AG09309 (cell line): Measurements from ENCODE around the gene CDK14.

Source experiments
- DNase-seq: peaks from one replicate; pipeline ENCODE4 v3.0.0-alpha.2; 2010; ENCODE audit warnings: low read depth
- H3K4me3 ChIP-seq: 2 replicates; pipeline ENCODE4 v1.5.1; 2011; ENCODE audit warnings: mild to moderate bottlenecking, low read depth, low read length, moderate library complexity; ENCODE audit not compliant: control insufficient read depth
- CTCF ChIP-seq: IDR thresholded peaks from 2 replicates; pipeline ENCODE4 v1.5.1; 2011; ENCODE audit warnings: mild to moderate bottlenecking, low read depth, low read length, inconsistent platforms; ENCODE audit not compliant: insufficient read depth, control insufficient read depth; ENCODE audit errors: missing control alignments

The CDK14 gene

DNA sequence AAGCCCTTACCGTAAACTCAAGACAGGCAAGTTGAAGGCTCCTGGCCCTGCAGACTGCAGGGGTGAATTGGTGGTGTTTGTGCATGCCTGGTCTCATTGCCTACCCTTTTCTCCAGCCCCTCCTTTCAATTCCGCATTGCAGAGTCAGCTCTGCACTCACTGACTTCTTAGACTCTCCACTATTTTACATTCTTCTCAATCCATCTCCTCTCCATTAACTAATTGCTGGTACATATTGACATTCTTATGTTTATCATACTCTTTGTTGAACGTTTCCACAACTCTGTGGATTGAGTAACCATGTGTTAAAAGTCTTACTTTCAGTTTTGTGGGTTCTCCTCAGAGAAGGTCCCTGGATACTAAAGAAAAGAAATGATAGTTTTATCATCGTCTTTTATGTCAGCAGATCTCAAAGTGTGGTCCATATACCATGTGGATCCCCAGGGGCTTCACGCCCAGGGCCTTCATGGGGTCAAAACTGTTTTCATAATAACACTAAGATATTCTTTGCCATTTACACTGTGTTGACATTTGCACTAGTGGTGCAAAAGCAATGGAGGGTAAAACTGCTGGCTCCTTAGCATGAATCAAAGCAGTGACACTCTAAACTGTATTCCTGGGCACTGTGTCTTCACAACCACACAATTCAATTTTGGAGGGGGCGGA lies 532.7 kb downstream of the CDK14 start:
- no peak overlapping the region for H3K4me3 ChIP-seq
- TF ChIP-seq CTCF: no peak
- no peak for DNase-seq

GRCh38 chr7:91135300-91135699 lies 539.2 kb downstream of the CDK14 start:
- TF ChIP-seq CTCF: no peak
- no peak overlapping the region for H3K4me3 ChIP-seq
- no peak for DNase-seq

- no peak for TF ChIP-seq CTCF
- DNase-seq: no peak
- no peak overlapping the region for H3K4me3 ChIP-seq
These were observed 539.7 kb downstream of the CDK14 start for GRCh38 chr7:91135703-91136430.

DNA sequence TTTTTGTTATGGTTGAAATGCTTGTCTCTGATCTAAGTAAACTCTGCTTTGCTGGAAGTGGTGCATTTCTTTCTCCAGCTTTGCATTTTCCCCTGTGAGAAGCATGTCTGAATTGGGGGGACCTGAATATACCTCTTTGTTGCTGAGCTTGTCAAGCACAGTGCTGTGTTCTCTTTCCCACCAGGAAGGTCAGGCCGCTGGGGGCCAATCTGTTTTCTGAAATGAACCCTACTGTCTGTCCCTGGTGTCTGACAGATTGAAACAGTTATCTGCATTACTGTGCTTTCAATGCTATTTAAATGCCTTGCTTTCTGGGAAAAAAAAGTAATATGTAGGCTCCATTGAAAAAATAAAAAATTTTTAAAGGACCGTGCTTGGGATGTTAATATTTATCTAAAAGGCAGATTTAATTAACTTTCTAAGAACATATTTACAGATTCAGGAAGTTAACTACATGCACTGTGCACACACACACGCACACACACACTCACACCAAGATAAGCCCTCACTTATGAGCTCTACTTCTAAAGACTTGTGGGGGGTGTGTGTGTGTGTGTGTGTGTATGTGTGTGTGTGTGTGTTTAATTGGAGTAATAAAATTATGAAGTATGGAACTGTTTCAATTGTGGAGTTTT lies 541.1 kb downstream of the CDK14 start:
- no peak for DNase-seq
- no peak overlapping the region for H3K4me3 ChIP-seq
- no peak for TF ChIP-seq CTCF

DNA sequence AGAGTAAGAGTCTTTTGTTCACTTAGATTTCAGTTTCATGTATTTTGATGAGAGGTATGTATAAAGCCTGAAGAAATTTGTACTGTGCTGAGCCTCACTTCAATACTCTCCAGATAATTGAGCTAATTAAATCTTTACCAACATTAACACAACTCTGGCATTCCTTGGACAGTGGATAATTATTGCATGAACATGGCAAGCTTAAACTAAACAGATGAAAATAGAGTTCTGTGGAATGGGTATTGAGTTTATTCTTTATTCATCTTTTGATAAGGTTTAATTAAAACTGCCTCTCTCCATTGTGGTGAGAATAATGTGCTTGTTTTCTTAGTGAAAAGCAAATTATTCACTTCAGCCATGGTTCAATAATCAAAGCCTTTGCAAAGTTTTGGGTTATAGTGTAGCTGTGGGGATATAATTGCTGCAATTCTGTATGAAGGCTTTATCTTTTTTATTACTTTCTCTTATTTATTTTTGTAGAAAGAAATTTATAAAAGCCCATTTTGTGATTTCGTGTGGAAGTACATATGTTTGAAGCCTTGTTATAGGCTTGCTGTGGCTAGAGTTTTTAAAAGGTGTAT lies 541.8 kb downstream of the CDK14 start:
- no peak for DNase-seq
- no peak overlapping the region for H3K4me3 ChIP-seq
- TF ChIP-seq CTCF: no peak

DNA sequence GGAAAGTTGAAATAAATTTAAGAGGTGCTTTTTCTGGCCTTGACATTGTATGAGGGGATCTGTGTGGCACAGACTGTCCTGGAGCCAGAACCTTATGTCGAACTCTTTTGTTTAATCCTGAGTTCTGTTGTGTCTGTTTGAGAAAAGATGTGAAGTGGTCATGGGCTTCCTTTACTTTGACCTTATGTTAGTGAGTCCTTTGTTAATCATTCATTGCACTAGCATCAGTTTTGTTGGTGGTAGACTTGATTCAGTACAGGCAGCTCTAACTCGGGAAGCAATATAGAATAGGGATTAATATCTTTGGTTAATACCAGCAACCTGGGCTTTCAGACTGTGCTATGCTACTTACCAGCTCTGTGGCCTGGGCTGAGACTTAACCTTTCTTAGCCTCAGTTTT lies 544.2 kb downstream of the CDK14 start:
- DNase-seq: no peak
- no peak overlapping the region for H3K4me3 ChIP-seq
- no peak for TF ChIP-seq CTCF
